Osteoblast (primary cell): ENCODE results near the gene BFAR. TPM values are rescaled to one million over a fixed set of nuclear protein-coding genes. Genes with fewer than 3 reads are reported as not detected.

Source experiments
- DNase-seq: peaks from one replicate; pipeline ENCODE4 v3.0.0; 2011; ENCODE audit warnings: low spot score, mixed read lengths; ENCODE audit not compliant: insufficient read length; ENCODE audit errors: missing footprints
- H2AFZ ChIP-seq: 2 replicates; pipeline ENCODE4 v1.6.0; 2011; ENCODE audit warnings: mild to moderate bottlenecking, low read length
- H3K27ac ChIP-seq: 2 replicates; pipeline ENCODE4 v1.5.1; 2011; ENCODE audit warnings: mild to moderate bottlenecking, low read depth, low read length, moderate library complexity
- H3K27me3 ChIP-seq: 2 replicates; pipeline ENCODE4 v1.6.0; 2012; ENCODE audit warnings: mild to moderate bottlenecking, control low read depth, inconsistent platforms, low read length, moderate library complexity; ENCODE audit not compliant: insufficient read depth
- H3K36me3 ChIP-seq: 2 replicates; pipeline ENCODE4 v1.5.1; 2011; ENCODE audit warnings: mild to moderate bottlenecking, low read length, control low read depth, moderate library complexity; ENCODE audit not compliant: insufficient read depth
- H3K4me1 ChIP-seq: 2 replicates; pipeline ENCODE4 v1.5.1; 2011; ENCODE audit warnings: mild to moderate bottlenecking, low read length, control low read depth, moderate library complexity; ENCODE audit not compliant: insufficient read depth
- H3K4me2 ChIP-seq: 2 replicates; pipeline ENCODE4 v1.6.0; 2011; ENCODE audit warnings: mild to moderate bottlenecking, low read length; ENCODE audit not compliant: insufficient read depth
- H3K4me3 ChIP-seq: fragments of 200-600 bp; sonication (generic); 3 replicates; pipeline ENCODE4 v1.5.1; 2012; ENCODE audit warnings: mild to moderate bottlenecking, low read length, inconsistent platforms; ENCODE audit not compliant: insufficient read depth
- H3K79me2 ChIP-seq: 2 replicates; pipeline ENCODE4 v1.6.0; 2012; ENCODE audit warnings: mild to moderate bottlenecking, low read length, control low read depth, inconsistent platforms; ENCODE audit not compliant: insufficient read depth
- H3K9me3 ChIP-seq: 2 replicates; pipeline ENCODE4 v1.5.1; 2011; ENCODE audit warnings: low read depth, low read length, control low read depth
- H4K20me1 ChIP-seq: 2 replicates; pipeline ENCODE4 v1.6.0; 2012; ENCODE audit warnings: mild to moderate bottlenecking, low read length, control low read depth; ENCODE audit not compliant: insufficient read depth
- total RNA-seq: library from RNA; depleted of rRNA; stranded (reverse); fragments of >200 nt; gene quantifications from 2 replicates; pipeline ENCODE4 v1.2.3, GENCODE V29; 2012
- TF ChIP-seq, protein P1 (sequence below): IDR thresholded peaks from 2 replicates; pipeline ENCODE4 v1.5.1; 2011; ENCODE audit warnings: mild to moderate bottlenecking, low read depth, low read length, moderate library complexity; ENCODE audit errors: extremely low read depth

BFAR gene, protein sequence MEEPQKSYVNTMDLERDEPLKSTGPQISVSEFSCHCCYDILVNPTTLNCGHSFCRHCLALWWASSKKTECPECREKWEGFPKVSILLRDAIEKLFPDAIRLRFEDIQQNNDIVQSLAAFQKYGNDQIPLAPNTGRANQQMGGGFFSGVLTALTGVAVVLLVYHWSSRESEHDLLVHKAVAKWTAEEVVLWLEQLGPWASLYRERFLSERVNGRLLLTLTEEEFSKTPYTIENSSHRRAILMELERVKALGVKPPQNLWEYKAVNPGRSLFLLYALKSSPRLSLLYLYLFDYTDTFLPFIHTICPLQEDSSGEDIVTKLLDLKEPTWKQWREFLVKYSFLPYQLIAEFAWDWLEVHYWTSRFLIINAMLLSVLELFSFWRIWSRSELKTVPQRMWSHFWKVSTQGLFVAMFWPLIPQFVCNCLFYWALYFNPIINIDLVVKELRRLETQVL
- total RNA-seq, result 142 and 186 TPM in 2 replicates

DNA sequence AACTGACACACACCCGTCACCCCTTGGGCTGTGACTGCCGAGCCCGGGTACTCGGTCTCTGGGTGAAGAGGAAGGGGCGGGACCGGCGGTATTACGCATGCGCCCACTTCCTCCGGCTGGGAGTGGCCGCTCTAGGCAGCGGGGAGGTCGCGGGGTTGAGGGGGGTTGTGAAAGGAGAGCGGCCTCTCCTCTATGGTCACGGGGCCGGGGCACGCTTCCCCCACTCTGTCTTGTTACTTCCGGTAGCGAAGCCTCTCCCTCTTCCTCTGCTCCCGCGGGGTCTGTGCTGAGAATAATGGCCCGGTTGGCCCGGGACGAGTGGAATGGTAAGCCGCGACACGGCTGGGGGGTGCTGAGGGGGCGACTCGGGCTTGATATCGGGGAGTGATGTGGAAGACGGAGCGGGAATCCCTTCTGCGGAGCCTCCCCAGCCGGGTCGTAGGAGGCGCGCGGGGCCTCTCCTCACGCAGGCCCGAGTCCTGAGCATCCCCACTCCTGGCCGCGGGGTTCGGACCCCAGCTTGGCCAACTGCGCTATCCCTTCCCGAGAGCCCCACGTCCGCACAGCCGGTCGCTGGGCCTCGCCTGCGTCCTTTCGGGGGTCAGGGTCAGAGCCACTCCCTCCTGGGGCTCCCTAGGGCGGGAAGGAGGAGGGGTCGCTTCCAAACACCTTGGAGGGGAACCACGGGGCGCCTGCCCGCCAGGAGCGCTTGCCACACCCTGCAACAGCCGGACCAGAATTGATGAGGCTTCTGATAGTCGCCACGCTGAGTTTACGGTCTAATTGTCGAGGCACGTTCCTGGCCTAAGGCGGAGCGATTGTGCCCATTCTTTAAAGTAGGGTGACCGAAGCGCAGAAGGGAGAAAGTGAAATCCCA, at the start of gene BFAR:
Gene BFAR (plus strand): TSS at position 259 of the 877 bp plus-strand sequence. CDS start 11,396 bp downstream, outside the sequence.
- peak; percentile 95 for DNase-seq
- Histone ChIP-seq H3K4me1 (peaks cover 18% of the 10 kb centered on the region), H3K4me2 (peak within 1 kb of the TSS; percentile 83), H3K27ac (peak within 1 kb of the TSS; percentile 86), H3K79me2 (peaks cover 71% of the 10 kb centered on the region), H2AFZ (peak within 1 kb of the TSS; percentile 88), H3K27me3 (no peaks in the 10 kb centered on the region), H4K20me1 (peaks cover 24% of the 10 kb centered on the region), H3K9me3 (no peaks in the 10 kb centered on the region), H3K36me3 (peaks cover 4% of the 10 kb centered on the region), H3K4me3 (peak within 1 kb of the TSS; percentile 95)
- TF ChIP-seq, protein P1, sequence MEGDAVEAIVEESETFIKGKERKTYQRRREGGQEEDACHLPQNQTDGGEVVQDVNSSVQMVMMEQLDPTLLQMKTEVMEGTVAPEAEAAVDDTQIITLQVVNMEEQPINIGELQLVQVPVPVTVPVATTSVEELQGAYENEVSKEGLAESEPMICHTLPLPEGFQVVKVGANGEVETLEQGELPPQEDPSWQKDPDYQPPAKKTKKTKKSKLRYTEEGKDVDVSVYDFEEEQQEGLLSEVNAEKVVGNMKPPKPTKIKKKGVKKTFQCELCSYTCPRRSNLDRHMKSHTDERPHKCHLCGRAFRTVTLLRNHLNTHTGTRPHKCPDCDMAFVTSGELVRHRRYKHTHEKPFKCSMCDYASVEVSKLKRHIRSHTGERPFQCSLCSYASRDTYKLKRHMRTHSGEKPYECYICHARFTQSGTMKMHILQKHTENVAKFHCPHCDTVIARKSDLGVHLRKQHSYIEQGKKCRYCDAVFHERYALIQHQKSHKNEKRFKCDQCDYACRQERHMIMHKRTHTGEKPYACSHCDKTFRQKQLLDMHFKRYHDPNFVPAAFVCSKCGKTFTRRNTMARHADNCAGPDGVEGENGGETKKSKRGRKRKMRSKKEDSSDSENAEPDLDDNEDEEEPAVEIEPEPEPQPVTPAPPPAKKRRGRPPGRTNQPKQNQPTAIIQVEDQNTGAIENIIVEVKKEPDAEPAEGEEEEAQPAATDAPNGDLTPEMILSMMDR, result no peak

DNA sequence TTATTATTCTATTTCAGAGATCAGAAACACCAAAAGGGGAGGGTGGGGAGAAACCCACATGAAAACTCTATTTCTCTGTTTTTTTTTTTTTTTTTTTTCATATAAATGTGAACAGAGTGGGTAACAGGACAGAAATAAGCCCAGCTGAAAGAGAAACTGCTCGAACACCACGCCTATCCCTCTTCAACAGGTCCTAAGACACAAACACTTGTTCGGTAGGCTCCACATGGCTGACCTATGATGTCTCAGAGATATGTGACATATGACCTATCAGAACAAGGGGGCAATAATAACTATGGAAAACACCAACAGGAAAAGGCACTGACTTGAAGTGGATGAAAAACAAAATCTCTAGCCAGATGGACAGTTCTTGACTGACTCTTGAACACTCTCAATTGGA, 47.5 kb upstream of the BFAR start:
- no peaks in the 10 kb centered on the region for H3K79me2 ChIP-seq
- peaks cover 45% of the 10 kb centered on the region for H3K36me3 ChIP-seq
- TF ChIP-seq, protein P1, result no peak
- H2AFZ ChIP-seq, result no peak overlapping the region
- H3K4me2 ChIP-seq, result no peak overlapping the region
- DNase-seq, result no peak
- H3K9me3 ChIP-seq, result no peaks in the 10 kb centered on the region
- no peak overlapping the region for H3K4me3 ChIP-seq
- peaks cover 3% of the 10 kb centered on the region for H4K20me1 ChIP-seq
- H3K27ac ChIP-seq, result no peak overlapping the region
- no peaks in the 10 kb centered on the region for H3K4me1 ChIP-seq
- no peaks in the 10 kb centered on the region for H3K27me3 ChIP-seq

DNA sequence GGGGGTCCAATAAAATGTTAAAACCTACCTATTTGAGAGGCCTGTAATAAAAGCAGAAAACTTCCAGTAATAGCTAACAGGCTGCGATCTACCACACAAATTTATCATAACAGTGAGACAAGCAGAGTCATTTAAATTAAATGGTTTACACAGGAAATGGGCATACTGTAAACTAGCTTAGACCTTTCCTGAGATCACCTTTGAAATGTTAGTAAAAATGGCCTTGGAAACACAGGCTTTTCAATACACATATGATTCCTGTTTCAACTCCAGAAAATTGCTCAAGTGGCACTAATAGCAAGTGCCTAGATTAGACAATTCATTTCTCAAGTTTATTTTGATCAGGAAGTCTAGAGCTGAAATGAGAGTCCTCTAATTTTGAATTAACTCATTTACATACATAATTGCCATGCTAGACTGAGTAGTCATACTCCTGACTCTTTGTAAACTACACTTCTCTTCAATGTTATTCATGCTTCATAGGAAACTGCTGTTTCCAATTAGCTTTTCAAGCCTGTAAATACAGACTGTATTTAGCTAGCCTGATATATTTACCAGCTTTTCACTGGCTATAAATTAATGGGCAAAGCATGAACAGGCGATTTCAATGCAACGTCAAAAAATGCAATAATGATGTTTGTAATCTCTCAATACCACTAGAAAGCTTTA, 46.0 kb upstream of the BFAR start:
- TF ChIP-seq, protein P1, result no peak
- Histone ChIP-seq H3K79me2 (no peaks in the 10 kb centered on the region), H3K4me1 (no peaks in the 10 kb centered on the region), H3K4me3 (no peak overlapping the region), H3K4me2 (no peak overlapping the region), H3K27me3 (no peaks in the 10 kb centered on the region), H3K27ac (no peak overlapping the region), H3K9me3 (no peaks in the 10 kb centered on the region), H3K36me3 (peaks cover 43% of the 10 kb centered on the region), H4K20me1 (peaks cover 3% of the 10 kb centered on the region), H2AFZ (no peak overlapping the region)
- DNase-seq, result no peak
